Inflammatory macrophage (primary cell): ENCODE data around the gene AGR2.
"Not testable (repeated sequence)": the region's sequence is repeated elsewhere in the genome, so short reads cannot be mapped to it uniquely, and the experiment has no call there.

Source experiments
- DNase-seq, 2 donors: peaks; one replicate each; pipeline ENCODE4 v3.0.0-alpha.2; 2020 to 2022
- total RNA-seq, 18 experiments: gene quantifications; one replicate each; lab custom pipeline; 2026; ENCODE audit warnings: mixed read lengths in 6 of 18, inconsistent platforms in 2 of 18; lab: John Stamatoyannopoulos, UW

The AGR2 gene
- 0 to 0.78 (median 0) reads per million in 18 experiments for total RNA-seq

- no peak for DNase-seq
These were observed at the start of gene AGR2 for GRCh38 chr7:16804674-16805439. Gene AGR2 (minus strand): TSS chr7:16804999. CDS start chr7:16801796, 3,203 bp downstream.

GRCh38 chr7:16853189-16853588, 48.4 kb upstream of the AGR2 start:
- DNase-seq = not testable (repeated sequence)

GRCh38 chr7:16851829-16852228, 47.0 kb upstream of the AGR2 start:
- DNase-seq = peak; percentile 48 to 52

GRCh38 chr7:16850614-16851466, 46.0 kb upstream of the AGR2 start:
- DNase-seq = no peak

- DNase-seq = no peak
These were observed 44.7 kb upstream of the AGR2 start for GRCh38 chr7:16849296-16850148.

- DNase-seq = no peak
These were observed 42.6 kb upstream of the AGR2 start for GRCh38 chr7:16847381-16847860.

GRCh38 chr7:16846601-16847165, 41.9 kb upstream of the AGR2 start:
- DNase-seq = no peak

GRCh38 chr7:16845746-16846145, 40.9 kb upstream of the AGR2 start:
- DNase-seq = no peak

GRCh38 chr7:16841681-16842080, 36.9 kb upstream of the AGR2 start:
- DNase-seq = no peak

GRCh38 chr7:16840094-16840493, 35.3 kb upstream of the AGR2 start:
- no peak for DNase-seq

- DNase-seq = no peak
These were observed 34.8 kb upstream of the AGR2 start for GRCh38 chr7:16839646-16840045.

- DNase-seq = no peak
These were observed 34.1 kb upstream of the AGR2 start for GRCh38 chr7:16838891-16839290.

- DNase-seq = no peak
These were observed 33.6 kb upstream of the AGR2 start for GRCh38 chr7:16838386-16838785.

GRCh38 chr7:16836481-16836880, 31.7 kb upstream of the AGR2 start:
- no peak for DNase-seq

- DNase-seq = no peak
These were observed 28.6 kb upstream of the AGR2 start for GRCh38 chr7:16833373-16833772.

GRCh38 chr7:16826060-16826459, 21.3 kb upstream of the AGR2 start:
- no peak for DNase-seq

GRCh38 chr7:16822029-16822428, 17.2 kb upstream of the AGR2 start:
- no peak for DNase-seq

- DNase-seq = no peak
These were observed 13.9 kb upstream of the AGR2 start for GRCh38 chr7:16818732-16819131.

- no peak for DNase-seq
These were observed 12.7 kb upstream of the AGR2 start for GRCh38 chr7:16817536-16817935.

- DNase-seq = peak; percentile 59 to 70
These were observed 12.0 kb upstream of the AGR2 start for GRCh38 chr7:16816824-16817223.

GRCh38 chr7:16815001-16815400, 10.2 kb upstream of the AGR2 start:
- DNase-seq = no peak

GRCh38 chr7:16813232-16813616, 8.4 kb upstream of the AGR2 start:
- DNase-seq = peak; percentile 38 to 51
